ENCODE results near the gene AK8. TPM values are rescaled to one million over a fixed set of nuclear protein-coding genes. Genes with fewer than 3 reads are reported as not detected.

The AK8 gene
- total RNA-seq, 1 donor from 2014 or later: 0.46 TPM

DNA sequence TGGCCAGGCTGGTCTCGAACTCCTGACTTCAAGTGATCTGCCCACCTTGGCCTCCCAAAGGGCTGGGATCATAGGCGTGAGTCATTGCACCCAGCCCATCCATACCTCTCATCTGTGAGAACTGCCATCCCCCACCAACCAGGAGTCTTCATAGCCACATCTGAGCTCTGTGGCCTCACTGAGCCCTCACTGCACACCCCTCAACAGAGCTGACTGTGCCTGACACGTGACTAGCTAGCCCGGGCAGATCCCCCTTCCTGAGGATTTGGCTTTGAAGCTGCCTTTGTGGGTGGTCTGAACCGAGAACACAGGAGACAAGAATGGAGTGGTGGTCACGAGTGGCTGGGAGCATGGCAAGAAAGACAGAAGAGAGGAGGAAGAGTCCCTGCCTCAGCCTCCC, 15.6 kb downstream of the AK8 start:
- TF ChIP-seq, protein P1, sequence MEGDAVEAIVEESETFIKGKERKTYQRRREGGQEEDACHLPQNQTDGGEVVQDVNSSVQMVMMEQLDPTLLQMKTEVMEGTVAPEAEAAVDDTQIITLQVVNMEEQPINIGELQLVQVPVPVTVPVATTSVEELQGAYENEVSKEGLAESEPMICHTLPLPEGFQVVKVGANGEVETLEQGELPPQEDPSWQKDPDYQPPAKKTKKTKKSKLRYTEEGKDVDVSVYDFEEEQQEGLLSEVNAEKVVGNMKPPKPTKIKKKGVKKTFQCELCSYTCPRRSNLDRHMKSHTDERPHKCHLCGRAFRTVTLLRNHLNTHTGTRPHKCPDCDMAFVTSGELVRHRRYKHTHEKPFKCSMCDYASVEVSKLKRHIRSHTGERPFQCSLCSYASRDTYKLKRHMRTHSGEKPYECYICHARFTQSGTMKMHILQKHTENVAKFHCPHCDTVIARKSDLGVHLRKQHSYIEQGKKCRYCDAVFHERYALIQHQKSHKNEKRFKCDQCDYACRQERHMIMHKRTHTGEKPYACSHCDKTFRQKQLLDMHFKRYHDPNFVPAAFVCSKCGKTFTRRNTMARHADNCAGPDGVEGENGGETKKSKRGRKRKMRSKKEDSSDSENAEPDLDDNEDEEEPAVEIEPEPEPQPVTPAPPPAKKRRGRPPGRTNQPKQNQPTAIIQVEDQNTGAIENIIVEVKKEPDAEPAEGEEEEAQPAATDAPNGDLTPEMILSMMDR (conservative IDR thresholded peaks at IDR 0.05; ENCODE audit: low read depth, low read length): no peak
- DNase-seq (ENCODE audit: low read depth): no peak
- H3K4me3 ChIP-seq (ENCODE audit: low read depth, low read length): no peak overlapping the region

DNA sequence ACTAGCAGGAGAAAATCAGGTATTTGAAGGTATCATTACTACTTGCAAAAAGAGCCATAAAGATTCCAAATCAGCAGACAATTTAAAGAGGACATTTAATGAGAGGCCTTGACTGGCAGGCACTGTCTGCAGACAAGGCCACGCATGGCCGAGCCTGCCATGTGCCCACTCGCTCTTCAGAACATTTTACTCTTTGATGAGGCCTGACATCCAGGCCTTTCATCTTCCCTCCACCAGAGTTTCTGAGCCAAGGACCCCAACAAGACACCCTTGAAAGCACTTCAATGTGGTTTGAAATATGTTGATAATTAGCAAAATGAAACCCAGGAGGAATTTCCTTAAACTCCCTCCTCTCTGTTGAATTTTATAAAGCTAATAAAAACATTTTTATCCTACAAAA, 16.4 kb downstream of the AK8 start:
- no peak overlapping the region for H3K4me3 ChIP-seq (ENCODE audit: low read depth, low read length)
- TF ChIP-seq, protein P1 (conservative IDR thresholded peaks at IDR 0.05; ENCODE audit: low read depth, low read length): no peak
- DNase-seq (ENCODE audit: low read depth): no peak

DNA sequence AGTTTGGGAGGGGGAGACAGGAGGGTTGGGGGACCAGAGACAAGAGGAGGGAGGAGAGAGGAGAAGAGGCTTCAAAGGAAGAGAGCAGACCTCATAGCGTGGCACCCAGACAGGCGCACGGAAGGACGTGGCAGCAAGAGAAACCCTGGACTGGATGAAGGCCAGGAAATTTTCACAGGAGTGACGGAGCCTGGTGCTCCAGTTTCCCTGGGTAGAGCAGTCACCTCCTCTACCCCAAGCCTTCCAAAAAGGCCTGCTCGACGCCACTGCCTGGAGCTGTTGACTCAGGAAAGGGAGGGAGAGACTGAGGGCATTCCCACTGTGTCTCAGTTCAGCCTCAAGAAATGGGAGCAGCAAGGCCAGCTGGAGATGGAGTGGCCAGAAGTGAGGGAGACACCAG, 19.3 kb downstream of the AK8 start:
- TF ChIP-seq, protein P1 (conservative IDR thresholded peaks at IDR 0.05; ENCODE audit: low read depth, low read length): no peak

DNA sequence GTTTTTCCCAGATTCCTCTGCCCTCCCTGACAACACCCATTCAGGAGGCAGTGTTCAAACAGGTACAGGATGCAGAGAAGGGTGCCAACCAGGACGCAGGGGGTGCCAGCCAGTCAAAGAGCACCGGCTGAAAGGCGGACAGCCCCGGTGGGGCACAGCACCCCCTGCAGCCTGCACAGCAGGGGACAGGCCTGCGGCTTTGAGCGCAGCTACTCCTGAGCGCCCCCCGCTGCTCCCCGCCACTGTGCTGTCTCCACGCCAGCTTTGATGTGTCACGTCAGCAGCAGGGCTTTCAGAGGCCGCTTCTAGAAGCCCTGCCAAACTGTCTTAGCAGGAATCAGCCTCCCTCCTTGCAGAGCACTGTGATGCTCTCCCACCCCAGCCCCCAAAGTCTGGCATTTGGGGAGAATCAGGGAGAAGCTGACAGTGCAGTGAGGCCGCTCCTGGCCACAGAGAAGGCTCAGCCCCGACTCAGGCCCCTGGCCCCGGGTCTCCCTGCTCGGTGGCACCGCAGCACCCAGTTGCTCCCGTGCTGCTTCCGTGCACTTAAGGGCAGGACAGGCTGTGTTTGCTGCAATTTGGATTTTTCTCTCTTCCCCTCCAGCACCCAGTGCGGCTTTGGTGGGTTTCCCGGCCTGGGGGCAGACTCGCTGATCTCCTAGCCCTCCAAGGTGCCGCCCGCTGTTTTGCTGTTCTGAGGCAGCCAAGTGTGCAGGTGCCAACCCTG, 20.3 kb downstream of the AK8 start:
- TF ChIP-seq, protein P1 (conservative IDR thresholded peaks at IDR 0.05; ENCODE audit: low read depth, low read length): no peak
- no peak for DNase-seq (ENCODE audit: low read depth)
- H3K4me3 ChIP-seq (ENCODE audit: low read depth, low read length): no peak overlapping the region

More for the DNA sequence above, 19.3 kb downstream of the AK8 start:
- no peak for DNase-seq (ENCODE audit: low read depth)
- no peak overlapping the region for H3K4me3 ChIP-seq (ENCODE audit: low read depth, low read length)

DNA sequence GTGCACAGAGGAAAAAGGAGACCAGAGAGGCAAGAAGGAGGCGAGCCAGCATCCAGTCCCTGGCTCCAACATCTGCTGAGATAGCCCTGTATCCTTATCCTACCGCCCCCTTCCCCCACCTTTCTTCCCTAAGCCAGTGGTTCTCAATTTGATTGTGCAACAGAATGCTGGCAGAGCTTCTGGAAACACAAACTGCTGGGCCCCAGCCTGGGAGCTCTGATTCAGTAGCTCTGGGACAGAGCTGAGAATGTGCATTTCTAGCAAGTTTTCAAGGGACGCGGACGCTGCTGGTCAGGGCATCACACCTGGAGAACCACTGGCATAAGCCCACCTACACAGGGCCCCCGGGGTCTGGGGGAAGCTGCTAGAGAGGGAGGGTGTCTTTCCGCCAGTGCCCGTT, 21.1 kb downstream of the AK8 start:
- no peak for DNase-seq (ENCODE audit: low read depth)
- TF ChIP-seq, protein P1 (conservative IDR thresholded peaks at IDR 0.05; ENCODE audit: low read depth, low read length): no peak

DNA sequence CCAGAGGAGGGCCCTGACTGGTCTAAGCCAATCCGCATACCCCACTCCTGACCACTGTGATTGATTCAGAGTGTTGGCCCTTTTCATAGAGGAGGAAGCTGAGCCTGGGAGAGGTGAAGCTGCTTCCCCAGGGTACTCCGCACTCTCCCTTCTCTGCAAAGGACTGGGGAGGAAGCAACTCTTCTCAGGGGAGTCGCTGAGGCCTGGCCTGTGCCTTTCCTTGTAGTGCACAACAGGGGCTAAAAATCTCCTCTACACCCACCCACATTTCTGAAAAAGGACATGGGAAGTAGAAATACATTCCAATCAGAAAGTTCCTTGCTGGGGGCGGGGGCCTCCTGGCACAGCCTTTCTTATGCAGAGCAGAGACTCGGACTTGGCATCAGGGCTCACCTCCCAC, 22.2 kb downstream of the AK8 start:
- no peak for DNase-seq (ENCODE audit: low read depth)
- TF ChIP-seq, protein P1 (conservative IDR thresholded peaks at IDR 0.05; ENCODE audit: low read depth, low read length): no peak
- H3K4me3 ChIP-seq (ENCODE audit: low read depth, low read length): no peak overlapping the region

More for the DNA sequence above, 21.1 kb downstream of the AK8 start:
- H3K4me3 ChIP-seq (ENCODE audit: low read depth, low read length): no peak overlapping the region

DNA sequence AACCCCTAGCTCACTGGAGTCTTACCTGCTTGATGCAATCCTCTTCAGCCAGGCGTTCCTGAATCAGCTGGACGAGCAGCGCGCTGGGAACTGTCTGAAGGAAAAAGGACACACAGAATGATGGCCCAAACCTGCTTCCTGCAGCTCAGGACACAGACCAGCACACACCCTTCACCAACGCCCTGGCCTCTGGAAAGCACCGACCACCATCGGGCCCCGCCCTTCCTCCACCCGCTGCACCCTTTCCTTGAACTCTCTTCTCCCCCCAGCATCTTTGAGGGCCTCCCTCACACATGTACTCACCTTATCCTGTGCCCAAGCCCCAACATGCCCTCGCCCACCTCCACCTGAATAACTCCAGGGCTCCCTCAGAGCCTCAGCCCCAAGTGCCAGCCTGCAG, 23.3 kb downstream of the AK8 start:
- TF ChIP-seq, protein P1 (conservative IDR thresholded peaks at IDR 0.05; ENCODE audit: low read depth, low read length): no peak
- H3K4me3 ChIP-seq (ENCODE audit: low read depth, low read length): no peak overlapping the region
- no peak for DNase-seq (ENCODE audit: low read depth)
